Ovary (tissue), 3 donors: ENCODE results near the gene ABCA13.

ENCODE experiments used
- CTCF ChIP-seq, 3 donors: fragments of 450-650 bp in 2 of 3; fragments of 200-600 bp in 1 of 3; IDR thresholded peaks; one replicate each; pipeline versions ENCODE4 v1.5.1 to v1.8.0; 2016 to 2022; ENCODE audit warnings: antibody characterized with exemption in 3 of 3, mild to moderate bottlenecking in 1 of 3
- POLR2A ChIP-seq: fragments of 450-650 bp; IDR thresholded peaks from one replicate; pipeline ENCODE4 v1.6.1; 2017; ENCODE audit warnings: antibody characterized with exemption, mild to moderate bottlenecking, moderate library complexity
- donor health status: DM: no; HTN: no; CAD: no.

- TF ChIP-seq CTCF (IDR thresholded peaks at IDR 0.05) (no peak), POLR2A (no peak)
These were observed 74.7 kb downstream of the ABCA13 start for GRCh38 chr7:48245751-48246472.
